ENCODE results near the gene CDH5. TPM values are rescaled to one million over a fixed set of nuclear protein-coding genes. Genes with fewer than 3 reads are reported as not detected.

The CDH5 gene
- total and polyA plus RNA-seq, 2 of the 13 experiments (the other 11 are each of a cell fraction or from before 2014, with no cell fraction given) = 0.71 to 1.1 TPM

- no peak for TF ChIP-seq ZFAT (CRISPR knock-in tag; conservative IDR thresholded peaks at IDR 0.05)
- TF ChIP-seq ZNF792 (CRISPR knock-in tag; IDR thresholded peaks at IDR 0.05) = peak; percentile 47; the same call in 1 of the 2 replicates
- TF ChIP-seq ZNF530 (CRISPR knock-in tag; IDR thresholded peaks at IDR 0.05; ENCODE audit: low read depth) = no peak
- 0 out of 2 replicates have a peak, but pooled peaks have one; percentile 60 for TF ChIP-seq RFXAP (CRISPR knock-in tag; IDR thresholded peaks at IDR 0.05; ENCODE audit: borderline replicate concordance)
- no peak for TF ChIP-seq ZNF546 (CRISPR knock-in tag; conservative IDR thresholded peaks at IDR 0.05)
- peak; percentile 61 for TF ChIP-seq XRCC5 (optimal IDR thresholded peaks at IDR 0.05; ENCODE audit: low read length)
- peak; percentile 56; the same call in 1 of the 2 replicates for TF ChIP-seq POGZ (CRISPR knock-in tag; IDR thresholded peaks at IDR 0.05)
- no peak for TF ChIP-seq RCOR2 (CRISPR knock-in tag; IDR thresholded peaks at IDR 0.05)
- TF ChIP-seq PAXIP1 (CRISPR knock-in tag; conservative IDR thresholded peaks at IDR 0.05) = peak; percentile 61; the same call in 1 of the 2 replicates
- TF ChIP-seq TFDP2 (CRISPR knock-in tag; IDR thresholded peaks at IDR 0.05) = peak; percentile 71
- no peak for TF ChIP-seq ZNF432 (CRISPR knock-in tag; IDR thresholded peaks at IDR 0.05; ENCODE audit: borderline replicate concordance)
- TF ChIP-seq NFIB (CRISPR knock-in tag; IDR thresholded peaks at IDR 0.05; ENCODE audit: borderline replicate concordance) = no peak
- no peak for TF ChIP-seq ARNTL (CRISPR knock-in tag; IDR thresholded peaks at IDR 0.05)
- TF ChIP-seq TCF7L2 (IDR thresholded peaks at IDR 0.05; ENCODE audit: low read depth, low read length) = no peak
- TF ChIP-seq ZFP36L1 (CRISPR knock-in tag; IDR thresholded peaks at IDR 0.05) = peak; percentile 69; the same call in 1 of the 2 replicates
- TF ChIP-seq NFE2 (CRISPR knock-in tag; IDR thresholded peaks at IDR 0.05) = no peak
- peak; percentile 91 for TF ChIP-seq PATZ1 (CRISPR knock-in tag; IDR thresholded peaks at IDR 0.05)
- no peak for TF ChIP-seq GABPA (IDR thresholded peaks at IDR 0.05; ENCODE audit: low read depth, low read length)
- TF ChIP-seq GABPA (CRISPR knock-in tag; IDR thresholded peaks at IDR 0.05; ENCODE audit: low read depth) = no peak
- TF ChIP-seq SIX4 (CRISPR knock-in tag; IDR thresholded peaks at IDR 0.05) = no peak
- TF ChIP-seq DNMT1 (CRISPR knock-in tag; IDR thresholded peaks at IDR 0.05) = no peak
- no peak for TF ChIP-seq MYPOP (CRISPR knock-in tag; IDR thresholded peaks at IDR 0.05)
- peak; percentile 22; the same call in 1 of the 2 replicates for TF ChIP-seq SAP130 (CRISPR knock-in tag; IDR thresholded peaks at IDR 0.05; ENCODE audit: low read depth)
- peak; percentile 47; the same call in 1 of the 2 replicates for TF ChIP-seq MIER3 (CRISPR knock-in tag; IDR thresholded peaks at IDR 0.05; ENCODE audit: borderline replicate concordance)
- no peak for TF ChIP-seq KLF13 (CRISPR knock-in tag; IDR thresholded peaks at IDR 0.05)
Measured at GRCh38 chr16:66326991-66327513, 39.4 kb upstream of the CDH5 start (continued).

All from HepG2 (cell line).